ENCODE results near the gene CIZ1. TPM values are rescaled to one million over a fixed set of nuclear protein-coding genes. Genes with fewer than 3 reads are reported as not detected.

CIZ1 gene
- total and polyA plus RNA-seq, 10 of the 15 experiments (the other 5 are each of a cell fraction or from before 2014, with no cell fraction given): 1.8 to 91.6 (median 35.4) TPM

DNA sequence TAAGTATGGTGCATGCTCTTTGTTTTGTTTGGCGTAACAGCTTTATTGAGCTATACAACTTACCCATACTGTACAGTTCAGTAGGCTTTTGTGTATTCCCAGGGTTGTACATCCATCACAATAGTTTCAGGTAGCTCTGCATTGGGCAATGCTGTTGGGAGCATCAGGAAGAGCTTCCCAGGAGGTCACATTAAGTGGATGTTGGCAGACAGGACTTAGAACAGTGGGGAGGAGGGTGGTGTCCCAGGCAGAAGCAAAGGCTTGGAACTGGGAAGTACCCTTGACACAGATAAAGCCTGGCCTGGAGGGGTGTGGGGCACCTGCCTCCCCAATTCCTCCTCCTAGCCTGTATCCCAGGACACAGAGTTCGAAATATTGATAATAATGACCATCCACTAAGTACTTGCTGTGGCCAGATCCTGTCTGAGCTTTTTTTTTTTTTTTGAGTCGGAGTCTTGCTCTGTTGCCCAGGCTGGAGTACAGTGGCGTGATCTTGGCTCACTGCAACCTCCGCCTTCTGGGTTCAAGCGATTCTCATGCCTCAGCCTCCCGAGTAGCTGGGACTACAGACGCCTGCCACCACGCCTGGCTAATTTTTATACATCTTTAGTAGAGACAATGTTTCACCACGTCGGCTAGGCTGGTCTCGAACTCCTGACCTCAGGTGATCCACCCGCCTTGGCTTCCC is 30.0 kb downstream of the CIZ1 start (continued):
- TF ChIP-seq, protein P1, sequence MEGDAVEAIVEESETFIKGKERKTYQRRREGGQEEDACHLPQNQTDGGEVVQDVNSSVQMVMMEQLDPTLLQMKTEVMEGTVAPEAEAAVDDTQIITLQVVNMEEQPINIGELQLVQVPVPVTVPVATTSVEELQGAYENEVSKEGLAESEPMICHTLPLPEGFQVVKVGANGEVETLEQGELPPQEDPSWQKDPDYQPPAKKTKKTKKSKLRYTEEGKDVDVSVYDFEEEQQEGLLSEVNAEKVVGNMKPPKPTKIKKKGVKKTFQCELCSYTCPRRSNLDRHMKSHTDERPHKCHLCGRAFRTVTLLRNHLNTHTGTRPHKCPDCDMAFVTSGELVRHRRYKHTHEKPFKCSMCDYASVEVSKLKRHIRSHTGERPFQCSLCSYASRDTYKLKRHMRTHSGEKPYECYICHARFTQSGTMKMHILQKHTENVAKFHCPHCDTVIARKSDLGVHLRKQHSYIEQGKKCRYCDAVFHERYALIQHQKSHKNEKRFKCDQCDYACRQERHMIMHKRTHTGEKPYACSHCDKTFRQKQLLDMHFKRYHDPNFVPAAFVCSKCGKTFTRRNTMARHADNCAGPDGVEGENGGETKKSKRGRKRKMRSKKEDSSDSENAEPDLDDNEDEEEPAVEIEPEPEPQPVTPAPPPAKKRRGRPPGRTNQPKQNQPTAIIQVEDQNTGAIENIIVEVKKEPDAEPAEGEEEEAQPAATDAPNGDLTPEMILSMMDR (IDR thresholded peaks at IDR 0.05 in 2 of 3, conservative IDR thresholded peaks at IDR 0.05 in 1 of 3; ENCODE audit: control insufficient read depth in 2 of 3, extremely low read depth in 1 of 3, insufficient read depth in 1 of 3, low read depth in 3 of 3, low read length in 3 of 3): no peak
- TF ChIP-seq, protein P2, sequence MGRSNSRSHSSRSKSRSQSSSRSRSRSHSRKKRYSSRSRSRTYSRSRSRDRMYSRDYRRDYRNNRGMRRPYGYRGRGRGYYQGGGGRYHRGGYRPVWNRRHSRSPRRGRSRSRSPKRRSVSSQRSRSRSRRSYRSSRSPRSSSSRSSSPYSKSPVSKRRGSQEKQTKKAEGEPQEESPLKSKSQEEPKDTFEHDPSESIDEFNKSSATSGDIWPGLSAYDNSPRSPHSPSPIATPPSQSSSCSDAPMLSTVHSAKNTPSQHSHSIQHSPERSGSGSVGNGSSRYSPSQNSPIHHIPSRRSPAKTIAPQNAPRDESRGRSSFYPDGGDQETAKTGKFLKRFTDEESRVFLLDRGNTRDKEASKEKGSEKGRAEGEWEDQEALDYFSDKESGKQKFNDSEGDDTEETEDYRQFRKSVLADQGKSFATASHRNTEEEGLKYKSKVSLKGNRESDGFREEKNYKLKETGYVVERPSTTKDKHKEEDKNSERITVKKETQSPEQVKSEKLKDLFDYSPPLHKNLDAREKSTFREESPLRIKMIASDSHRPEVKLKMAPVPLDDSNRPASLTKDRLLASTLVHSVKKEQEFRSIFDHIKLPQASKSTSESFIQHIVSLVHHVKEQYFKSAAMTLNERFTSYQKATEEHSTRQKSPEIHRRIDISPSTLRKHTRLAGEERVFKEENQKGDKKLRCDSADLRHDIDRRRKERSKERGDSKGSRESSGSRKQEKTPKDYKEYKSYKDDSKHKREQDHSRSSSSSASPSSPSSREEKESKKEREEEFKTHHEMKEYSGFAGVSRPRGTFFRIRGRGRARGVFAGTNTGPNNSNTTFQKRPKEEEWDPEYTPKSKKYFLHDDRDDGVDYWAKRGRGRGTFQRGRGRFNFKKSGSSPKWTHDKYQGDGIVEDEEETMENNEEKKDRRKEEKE (IDR thresholded peaks at IDR 0.05): no peak
- TF ChIP-seq RELA (IDR thresholded peaks at IDR 0.05; ENCODE audit: borderline replicate concordance, partially characterized antibody): no peak
- no peak for TF ChIP-seq YBX1 (IDR thresholded peaks at IDR 0.05)
- no peak for TF ChIP-seq IRF4 (IDR thresholded peaks at IDR 0.05; ENCODE audit: low read depth, low read length)
- no peak for TF ChIP-seq HDGF (IDR thresholded peaks at IDR 0.05)
